GM06990 (cell line): ENCODE results near the gene DIAPH2.

Experiments used
- DNase-seq: peaks from one replicate; pipeline ENCODE4 v3.0.0-alpha.2; 2011; ENCODE audit not compliant: insufficient read length; ENCODE audit errors: extremely low read depth
- H3K27me3 ChIP-seq: replicated peaks from 2 replicates; pipeline ENCODE4 v1.6.0; 2011; ENCODE audit warnings: low read length; ENCODE audit not compliant: control insufficient read depth, insufficient read depth
- H3K36me3 ChIP-seq: 2 replicates; pipeline ENCODE4 v1.5.1; 2011; ENCODE audit warnings: low read length; ENCODE audit not compliant: control insufficient read depth, insufficient read depth
- H3K4me3 ChIP-seq: replicated peaks from 2 replicates; pipeline ENCODE4 v1.5.1; 2011; ENCODE audit warnings: low read depth, mild to moderate bottlenecking, control low read depth, low read length
- CTCF ChIP-seq: IDR thresholded peaks from 2 replicates; pipeline ENCODE4 v1.5.1; 2011; ENCODE audit warnings: low read length, control low read depth, mild to moderate bottlenecking, inconsistent platforms; ENCODE audit not compliant: insufficient read depth, poor library complexity, severe bottlenecking

Gene DIAPH2

GRCh38 chrX:97524997-97525396, 840.4 kb downstream of the DIAPH2 start:
- no peak for TF ChIP-seq CTCF
- Histone ChIP-seq H3K36me3 (no peaks in the 10 kb centered on the region), H3K4me3 (no peak overlapping the region), H3K27me3 (no peaks in the 10 kb centered on the region)
- DNase-seq, result no peak

- no peak for TF ChIP-seq CTCF
- no peak overlapping the region for H3K4me3 ChIP-seq
- no peaks in the 10 kb centered on the region for H3K27me3 ChIP-seq
- H3K36me3 ChIP-seq, result no peaks in the 10 kb centered on the region
- DNase-seq, result no peak
These were observed 841.3 kb downstream of the DIAPH2 start for GRCh38 chrX:97525981-97526380.

- no peak for TF ChIP-seq CTCF
- Histone ChIP-seq H3K36me3 (no peaks in the 10 kb centered on the region), H3K27me3 (no peaks in the 10 kb centered on the region), H3K4me3 (no peak overlapping the region)
- no peak for DNase-seq
These were observed 843.1 kb downstream of the DIAPH2 start for GRCh38 chrX:97527725-97528124.

- Histone ChIP-seq H3K27me3 (no peaks in the 10 kb centered on the region), H3K4me3 (no peak overlapping the region), H3K36me3 (no peaks in the 10 kb centered on the region)
- no peak for DNase-seq
- TF ChIP-seq CTCF, result no peak
These were observed 845.0 kb downstream of the DIAPH2 start for GRCh38 chrX:97529536-97530200.

GRCh38 chrX:97531825-97532224, 847.2 kb downstream of the DIAPH2 start:
- Histone ChIP-seq H3K36me3 (no peaks in the 10 kb centered on the region), H3K27me3 (no peaks in the 10 kb centered on the region), H3K4me3 (no peak overlapping the region)
- DNase-seq, result no peak
- TF ChIP-seq CTCF, result no peak

- Histone ChIP-seq H3K36me3 (no peaks in the 10 kb centered on the region), H3K4me3 (no peak overlapping the region), H3K27me3 (no peaks in the 10 kb centered on the region)
- no peak for TF ChIP-seq CTCF
- no peak for DNase-seq
These were observed 854.1 kb downstream of the DIAPH2 start for GRCh38 chrX:97538745-97539144.
